Psoas muscle (tissue), 8 donors: ENCODE data around the gene PXMP2. TPM values are rescaled to one million over a fixed set of nuclear protein-coding genes. Genes with fewer than 3 reads are reported as not detected.

ENCODE experiments used
- ATAC-seq, 4 donors: fragments of 200-7000 bp; cut with Tn5 transposase; one replicate each; pipeline ENCODE4 v1.9.1; 2020; ENCODE audit warnings: moderate library complexity in 3 of 4, mild to moderate bottlenecking in 2 of 4
- DNase-seq, 2 donors: peaks; one replicate each; pipeline ENCODE4 v3.0.0-alpha.2; 2020
- H3K27ac ChIP-seq: fragments of 200-600 bp; one replicate; pipeline ENCODE4 v1.8.0; 2022
- H3K27me3 ChIP-seq, 3 donors: fragments of 200-600 bp in 1 of 3; one replicate each; pipeline versions ENCODE4 v1.6.1 to v1.8.0; 2013 to 2022; ENCODE audit warnings: low read length in 2 of 3, mild to moderate bottlenecking in 2 of 3, moderate library complexity in 1 of 3; ENCODE audit not compliant: insufficient read depth in 3 of 3
- H3K36me3 ChIP-seq, 2 donors: fragments of 200-600 bp in 1 of 2; one replicate each; pipeline versions ENCODE4 v1.6.1 to v1.8.0; 2013 to 2022; ENCODE audit warnings: low read depth in 1 of 2, mild to moderate bottlenecking in 1 of 2, moderate library complexity in 1 of 2; ENCODE audit not compliant: insufficient read depth in 1 of 2
- H3K4me1 ChIP-seq: fragments of 200-600 bp; one replicate; pipeline ENCODE4 v1.8.0; 2022
- H3K4me3 ChIP-seq: fragments of 200-600 bp; one replicate; pipeline ENCODE4 v1.8.0; 2022; ENCODE audit warnings: mild to moderate bottlenecking
- H3K9me3 ChIP-seq: fragments of 200-600 bp; one replicate; pipeline ENCODE4 v1.8.0; 2022
- CTCF ChIP-seq: fragments of 200-600 bp; IDR thresholded peaks from one replicate; pipeline ENCODE4 v1.8.0; 2022; ENCODE audit warnings: antibody characterized with exemption
- WGBS, 3 donors: extraction: QIAGEN DNeasy Blood & Tissue Kit; methylation state at CpG; one replicate each; pipeline versions ENCODE4 v1.1.6 to v1.1.7; 2013; 5-methylcytosine and 5-hydroxymethylcytosine counted together
- intact Hi-C, 2 donors: fragments of 100-400 bp; cut with DNase I; formaldehyde crosslinking; loops; one replicate each; pipeline versions ENCODE4 v1.11.0 to v1.14.2; 2022
- polyA plus RNA-seq, 3 donors: library from polyadenylated mRNA; stranded (reverse); fragments of 200-250 nt; gene quantifications; one replicate each; pipeline ENCODE4 v1.2.3, GENCODE V29; 2013
- total RNA-seq, 4 donors: library from RNA; stranded (reverse); fragmentation: NEBNext Ultra II Directional in 2 of 4; extraction: Animal tissue kit (Norgen Biotek cat#: 25700) in 2 of 4; gene quantifications; one replicate each; pipeline versions ENCODE4 v1.2.1 to v1.2.4, GENCODE V29; 2021 to 2023
- donor health status: healthy with polysubstance abuse.
- donor health status: DM: no; HTN: no; CAD: no; lungs with moderate emphysema.
- donor health status: Bipolar disorder and iron deficiency.
- donor health status: healthy.
- donor health status: DM: yes; HTN: yes; CAD: no.
- donor health status: DM: no; HTN: no; CAD: no.
- donor health status: DM: no; HTN: no; CAD: no.
- donor health status: DM: yes; HTN: yes; CAD: no.

Gene PXMP2
- total and polyA plus RNA-seq, 7 donors: 13.1 to 36.8 (median 22.4) TPM

- ATAC-seq: no peak
- WGBS, 3 donors: 87 to 88% (median 87%) methylated on average over 19 of the region's 19 CpGs
- intact Hi-C loops: no loop called here
- DNase-seq: no peak
- Histone ChIP-seq H3K4me3 (no peak overlapping the region), H3K36me3 (peaks cover 23 to 99% of the 10 kb centered on the region in 2 donors), H3K27ac (no peak overlapping the region), H3K9me3 (no peaks in the 10 kb centered on the region), H3K4me1 (no peaks in the 10 kb centered on the region), H3K27me3 (no peaks in the 10 kb centered on the region)
- TF ChIP-seq CTCF: no peak
Observed at GRCh38 chr12:132739600-132740312, 52.4 kb downstream of the PXMP2 start.

- TF ChIP-seq CTCF: no peak
- ATAC-seq (no peak), DNase-seq (no peak)
- no peak overlapping the region for H3K4me3 ChIP-seq
- intact Hi-C loops: no loop called here
- WGBS, 3 donors: 89 to 93% (median 90%) methylated on average over 6 of the region's 6 CpGs
- no peak overlapping the region for H3K27ac ChIP-seq
- no peaks in the 10 kb centered on the region for H3K9me3 ChIP-seq
- H3K36me3 ChIP-seq: peaks cover 24 to 99% of the 10 kb centered on the region in 2 donors
- no peaks in the 10 kb centered on the region for H3K27me3 ChIP-seq
- no peaks in the 10 kb centered on the region for H3K4me1 ChIP-seq
Observed at GRCh38 chr12:132740313-132740646, 52.9 kb downstream of the PXMP2 start.

GRCh38 chr12:132740652-132741051 lies 53.3 kb downstream of the PXMP2 start:
- H3K4me3 ChIP-seq: no peak overlapping the region
- H3K27me3 ChIP-seq: no peaks in the 10 kb centered on the region
- no peak overlapping the region for H3K27ac ChIP-seq
- WGBS, 3 donors: 84 to 90% (median 86%) methylated on average over 11 of the region's 11 CpGs
- peaks cover 22 to 99% of the 10 kb centered on the region in 2 donors for H3K36me3 ChIP-seq
- no peak for ATAC-seq
- intact Hi-C loops: no loop called here
- no peak for DNase-seq
- H3K4me1 ChIP-seq: no peaks in the 10 kb centered on the region
- no peaks in the 10 kb centered on the region for H3K9me3 ChIP-seq
- no peak for TF ChIP-seq CTCF

GRCh38 chr12:132741620-132742019 lies 54.2 kb downstream of the PXMP2 start:
- peaks cover 20 to 99% of the 10 kb centered on the region in 2 donors for H3K36me3 ChIP-seq
- H3K4me3 ChIP-seq: no peak overlapping the region
- no peaks in the 10 kb centered on the region for H3K27me3 ChIP-seq
- no peak for TF ChIP-seq CTCF
- WGBS, 3 donors: 89 to 92% (median 90%) methylated on average over 8 of the region's 8 CpGs
- H3K9me3 ChIP-seq: no peaks in the 10 kb centered on the region
- DNase-seq: no peak
- intact Hi-C loops: no loop called here
- no peak for ATAC-seq
- no peak overlapping the region for H3K27ac ChIP-seq
- no peaks in the 10 kb centered on the region for H3K4me1 ChIP-seq

GRCh38 chr12:132743831-132744230 lies 56.4 kb downstream of the PXMP2 start:
- H3K9me3 ChIP-seq: no peaks in the 10 kb centered on the region
- no peak overlapping the region for H3K27ac ChIP-seq
- intact Hi-C loops: no loop called here
- no peak for TF ChIP-seq CTCF
- ATAC-seq: no peak
- WGBS, 3 donors: 87 to 92% (median 88%) methylated on average over 13 of the region's 13 CpGs
- DNase-seq: no peak
- no peaks in the 10 kb centered on the region for H3K27me3 ChIP-seq
- H3K4me1 ChIP-seq: no peaks in the 10 kb centered on the region
- H3K36me3 ChIP-seq: peaks cover 22 to 99% of the 10 kb centered on the region in 2 donors
- H3K4me3 ChIP-seq: no peak overlapping the region
